ENCODE data around the gene DHRS7B. TPM values are rescaled to one million over a fixed set of nuclear protein-coding genes. Genes with fewer than 3 reads are reported as not detected.
A peak's percentile ranks its signal among the peaks of the same experiment; 100 is the strongest.

DHRS7B gene
- total and polyA plus RNA-seq, 11 donors = 20.2 to 45.2 (median 35.7) TPM

DNA sequence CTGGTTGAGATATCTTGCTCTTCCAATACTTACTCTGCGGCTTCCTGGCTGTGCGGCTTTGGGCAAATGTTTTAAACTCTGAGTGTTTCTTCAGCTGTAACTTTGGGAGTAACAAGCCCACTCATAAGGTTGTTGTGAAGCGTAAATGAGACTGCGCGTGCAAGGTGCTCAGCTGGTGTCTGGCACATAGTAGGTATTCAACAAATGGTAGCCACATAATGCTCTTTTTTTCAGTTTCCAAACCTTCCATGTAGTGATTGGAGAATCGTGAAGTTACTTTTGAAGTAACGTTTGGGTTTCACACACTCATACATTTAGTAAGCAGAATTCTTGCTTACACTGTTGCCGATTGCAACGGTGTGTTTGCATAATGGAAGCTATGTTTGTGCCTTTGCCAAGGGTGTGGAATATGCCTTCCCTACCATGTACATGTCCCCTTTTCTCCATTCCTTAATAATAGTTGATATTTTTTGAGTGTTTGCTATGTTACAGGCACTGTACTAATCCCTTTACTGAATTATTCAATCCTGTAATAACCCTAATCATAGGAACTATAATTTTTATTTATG lies 829 bp downstream of the DHRS7B start:
- peaks cover 3 to 67% (median 19%) of the 10 kb centered on the region in 12 donors for H3K4me1 ChIP-seq
- no peaks in the 10 kb centered on the region for H3K9me3 ChIP-seq
- DNase-seq = no peak
- WGBS, 4 donors = 20 to 21% (median 20%) methylated on average over 9 of the region's 9 CpGs
- H3K36me3 ChIP-seq = no peaks in the 10 kb centered on the region
- intact Hi-C loops (cut with DNase I) = loop anchor here in 9 of 10 donors (2.0 to 10.0 kb wide), 19 partner anchors 35 to 385 kb away; partner anchors contain the start of genes TMEM11 (in 8 of the 9), NATD1 (in 5 of the 9), MAP2K3 (in 2 of the 9) and USP22 (in 2 of the 9)
- peak overlapping the region; percentile 58 to 95 (median 72) for H3K4me3 ChIP-seq
- peak overlapping the region; percentile 51 to 96 (median 88) for H3K27ac ChIP-seq
- H3K27me3 ChIP-seq = no peaks in the 10 kb centered on the region
- no peak for TF ChIP-seq CTCF (IDR thresholded peaks at IDR 0.05)
- TF ChIP-seq POLR2A (IDR thresholded peaks at IDR 0.05) = no peak
- ATAC-seq = no peak

DNA sequence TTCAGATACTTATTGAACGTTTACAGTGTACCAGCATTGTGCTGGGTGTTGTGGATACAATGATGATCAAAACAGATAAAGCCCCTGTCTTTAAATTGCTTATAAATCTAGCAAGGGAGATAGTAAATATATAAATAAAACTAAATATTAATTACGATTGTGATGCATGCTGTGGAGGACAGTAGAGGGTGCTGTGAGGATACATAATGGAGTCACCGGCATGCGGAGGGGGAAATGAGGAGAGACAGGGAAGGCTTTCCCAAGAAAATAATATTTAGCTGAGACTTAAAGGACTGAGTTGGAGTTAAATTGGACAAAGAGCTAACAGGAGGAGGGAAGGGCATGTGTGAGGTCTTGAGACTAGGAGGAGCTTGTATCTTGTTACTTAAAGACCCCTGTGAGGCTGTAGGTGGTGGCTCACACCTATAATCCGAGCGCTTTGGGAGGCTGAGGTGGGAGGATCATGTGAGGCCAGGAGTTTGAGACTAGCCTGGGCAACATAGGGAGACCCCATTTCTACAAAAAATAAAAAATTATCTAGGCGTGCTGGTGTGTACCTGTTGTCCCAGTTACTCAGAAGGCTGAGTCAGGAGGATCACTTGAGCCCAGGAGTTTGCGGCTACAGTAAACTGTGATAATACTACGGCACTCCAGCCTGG lies 2.4 kb downstream of the DHRS7B start:
- ATAC-seq (peak in 2 of 4 donors; percentile 29 to 44), DNase-seq (peak in 2 of 5 donors; percentile 35 to 39)
- peak overlapping the region in 1 of 12 donors; percentile 7 for H3K27ac ChIP-seq
- H3K4me1 ChIP-seq = peaks cover 3 to 64% (median 20%) of the 10 kb centered on the region in 12 donors
- no peak for TF ChIP-seq POLR2A (IDR thresholded peaks at IDR 0.05)
- TF ChIP-seq CTCF (IDR thresholded peaks at IDR 0.05) = peak; percentile 24 to 76 (median 62)
- peaks cover 0 to 4% (median 0%) of the 10 kb centered on the region in 12 donors for H3K9me3 ChIP-seq
- intact Hi-C loops (cut with DNase I) = loop anchor here in 9 of 10 donors (5.0 to 10.0 kb wide), 14 partner anchors 33 to 383 kb away; partner anchors contain the start of genes TMEM11 (in 7 of the 9), NATD1 (in 5 of the 9), MAP2K3 (in 1 of the 9) and USP22 (in 1 of the 9)
- no peaks in the 10 kb centered on the region for H3K36me3 ChIP-seq
- H3K27me3 ChIP-seq = no peaks in the 10 kb centered on the region
- 58 to 63% (median 59%) methylated on average over 9 of the region's 9 CpGs for WGBS, 4 donors
- H3K4me3 ChIP-seq = no peak overlapping the region

DNA sequence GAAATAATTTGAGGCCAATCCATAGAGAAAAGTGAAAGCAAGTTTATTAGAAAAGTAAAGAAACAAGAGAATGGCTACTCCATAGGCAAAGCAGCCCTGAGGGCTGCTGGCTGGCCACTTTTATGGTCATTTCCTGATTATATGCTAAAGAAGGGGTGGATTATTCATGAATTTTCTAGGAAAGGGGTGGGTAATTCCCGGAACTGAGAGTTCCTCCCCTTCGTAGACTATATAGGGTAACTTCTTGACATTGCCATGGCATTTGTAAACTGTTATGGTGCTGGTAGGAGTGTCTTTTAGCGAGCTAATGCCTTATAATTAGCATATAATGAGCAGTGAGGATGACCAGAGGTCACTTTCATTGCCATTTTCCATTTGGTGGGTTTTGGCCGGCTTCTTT lies 4.4 kb downstream of the DHRS7B start:
- H3K36me3 ChIP-seq = no peaks in the 10 kb centered on the region
- 39 to 52% (median 47%) methylated on average over 4 of the region's 4 CpGs for WGBS, 4 donors
- ATAC-seq (peak in 1 of 4 donors; percentile 8), DNase-seq (no peak)
- intact Hi-C loops (cut with DNase I) = loop anchor here in 1 of 10 donors (2.0 kb wide), 1 partner anchor 146 kb away; no protein-coding TSS in a partner anchor
- peak overlapping the region in 8 of 12 donors; percentile 34 to 63 (median 48) for H3K27ac ChIP-seq
- H3K4me1 ChIP-seq = peaks cover 2 to 44% (median 17%) of the 10 kb centered on the region in 12 donors
- H3K27me3 ChIP-seq = no peaks in the 10 kb centered on the region
- TF ChIP-seq CTCF (IDR thresholded peaks at IDR 0.05) = no peak
- TF ChIP-seq POLR2A (IDR thresholded peaks at IDR 0.05) = no peak
- peaks cover 0 to 13% (median 0%) of the 10 kb centered on the region in 12 donors for H3K9me3 ChIP-seq
- no peak overlapping the region for H3K4me3 ChIP-seq

- TF ChIP-seq CTCF (IDR thresholded peaks at IDR 0.05) (no peak), POLR2A (IDR thresholded peaks at IDR 0.05) (no peak)
- Histone ChIP-seq H3K36me3 (no peaks in the 10 kb centered on the region), H3K9me3 (peaks cover 0 to 13% (median 0%) of the 10 kb centered on the region in 12 donors), H3K27ac (peak overlapping the region in 5 of 12 donors; percentile 18 to 63 (median 55)), H3K4me3 (no peak overlapping the region), H3K27me3 (no peaks in the 10 kb centered on the region), H3K4me1 (peaks cover 0 to 38% (median 15%) of the 10 kb centered on the region in 12 donors)
- DNase-seq (peak in 2 of 5 donors; percentile 32 to 41), ATAC-seq (peak; percentile 30 to 79 (median 71))
- intact Hi-C loops (cut with DNase I) = no loop called here
- WGBS, 4 donors = 96 to 100% (median 99%) methylated on average over 1 of the region's 1 CpG
These were observed 5.7 kb downstream of the DHRS7B start for GRCh38 chr17:21132428-21132827.

All from heart left ventricle (tissue), 16 donors.